Measurements from ENCODE around the gene ARL17B.
"Not testable (repeated sequence)": the region's sequence is repeated elsewhere in the genome, so short reads cannot be mapped to it uniquely, and the experiment has no call there.

The ARL17B gene

DNA sequence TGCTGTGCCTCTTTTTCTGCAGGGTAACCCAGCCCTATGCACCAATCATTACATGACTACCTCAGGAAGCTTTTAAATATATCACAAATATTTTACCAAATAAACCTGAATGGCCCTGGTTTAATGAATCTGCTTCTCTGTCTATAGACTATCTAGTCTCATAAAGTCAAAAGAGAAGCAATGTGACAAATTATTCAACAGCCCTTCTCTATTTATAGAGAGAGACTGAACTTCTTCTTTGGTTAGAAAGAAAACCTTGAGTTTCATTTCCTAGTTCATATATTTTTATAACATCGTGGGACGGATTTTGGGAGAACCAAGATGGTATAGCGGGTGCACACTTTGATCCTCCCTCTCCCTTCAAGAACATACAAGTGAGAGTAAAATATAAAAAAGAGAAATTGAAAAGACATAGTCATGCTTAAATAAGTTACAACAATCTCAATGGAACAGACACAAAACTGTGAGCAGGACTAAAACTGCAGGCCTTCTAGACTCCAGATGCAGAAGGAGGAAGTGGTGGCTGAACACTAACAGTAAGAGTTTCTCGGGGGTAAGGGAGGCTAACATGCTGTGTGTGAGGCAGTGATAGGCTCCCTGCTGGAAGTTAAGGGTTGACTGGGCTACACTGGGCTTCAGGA lies 70.5 kb downstream of the ARL17B start:
- not testable (repeated sequence) for DNase-seq (ENCODE audit: low read depth, low spot score)

DNA sequence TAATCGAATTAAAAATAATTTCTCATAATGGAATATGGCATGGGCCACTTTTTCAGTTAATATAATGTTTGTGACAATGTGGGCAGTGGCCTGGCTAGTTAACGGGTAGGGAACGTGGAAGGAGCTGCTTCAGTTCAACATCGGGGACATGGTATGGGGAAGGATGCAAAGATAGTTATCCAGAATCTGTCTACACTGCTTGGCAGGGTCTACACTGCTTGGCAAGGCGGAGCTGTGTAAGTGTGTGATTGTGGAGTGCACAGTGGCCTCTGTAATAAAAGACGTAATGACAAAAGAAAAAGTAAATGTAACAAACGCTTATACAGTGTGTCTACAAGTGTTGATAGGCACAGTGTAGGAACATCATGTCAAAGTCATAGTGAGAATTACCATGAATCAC lies 74.0 kb downstream of the ARL17B start:
- not testable (repeated sequence) for DNase-seq (ENCODE audit: low read depth, low spot score)

DNA sequence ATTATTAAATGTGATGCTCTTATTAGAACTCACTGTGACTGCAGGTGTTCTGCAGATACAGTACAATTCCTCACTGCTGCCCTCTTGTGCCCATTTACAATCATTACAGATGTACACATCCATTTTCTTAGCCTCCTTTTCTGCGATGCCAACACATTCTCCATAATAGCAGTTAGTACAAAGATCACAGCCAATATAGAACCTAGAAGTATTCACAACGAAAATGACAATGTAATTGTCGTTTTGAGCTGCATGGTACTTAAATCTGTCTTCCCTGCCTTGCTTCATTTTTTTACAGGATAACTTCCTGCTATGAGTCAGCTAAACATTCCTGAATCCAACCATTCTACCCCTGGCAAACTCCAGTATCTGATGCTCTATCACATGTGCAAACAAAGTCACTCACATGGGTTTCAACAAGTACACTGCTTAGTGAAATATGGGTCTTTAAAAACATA lies 74.8 kb downstream of the ARL17B start:
- not testable (repeated sequence) for DNase-seq (ENCODE audit: low read depth, low spot score)

DNA sequence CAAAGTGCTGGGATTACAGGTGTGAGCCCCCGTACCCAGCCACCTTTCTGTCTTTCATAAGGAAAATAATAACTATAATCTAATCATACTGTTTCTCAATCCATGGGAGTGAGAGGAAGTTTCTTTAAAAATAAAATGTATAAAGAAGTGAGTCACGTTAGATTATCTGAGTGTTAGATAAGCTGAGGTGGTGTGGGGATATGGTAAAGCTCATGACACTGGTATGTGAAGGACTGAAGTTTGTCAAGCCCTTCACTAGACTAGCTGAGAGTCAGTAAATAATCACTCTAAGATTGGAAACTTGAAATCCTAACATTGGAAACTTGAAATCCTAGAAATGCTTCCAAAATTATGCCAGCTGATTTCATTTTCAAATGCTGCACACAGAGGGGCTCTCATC lies 76.1 kb downstream of the ARL17B start:
- not testable (repeated sequence) for DNase-seq (ENCODE audit: low read depth, low spot score)

DNA sequence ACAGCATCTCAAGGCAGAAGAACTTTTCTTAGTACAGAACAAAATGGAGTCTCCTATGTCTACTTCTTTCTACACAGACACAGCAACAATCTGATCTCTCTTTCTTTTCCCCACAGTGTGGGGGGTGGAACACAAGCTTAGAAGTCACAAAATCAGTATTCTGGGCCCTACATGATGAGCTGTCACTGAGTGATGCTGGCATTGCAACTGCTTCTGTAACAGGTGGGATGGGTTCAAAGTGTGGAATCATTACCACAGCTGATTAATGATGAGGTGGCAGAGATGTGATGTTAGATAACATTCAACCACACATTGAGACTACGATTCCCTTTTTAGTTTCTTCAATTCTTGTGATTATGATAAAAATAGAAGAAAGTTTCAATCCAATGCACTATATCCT lies 77.1 kb downstream of the ARL17B start:
- DNase-seq (ENCODE audit: low read depth, low spot score): not testable (repeated sequence)

DNA sequence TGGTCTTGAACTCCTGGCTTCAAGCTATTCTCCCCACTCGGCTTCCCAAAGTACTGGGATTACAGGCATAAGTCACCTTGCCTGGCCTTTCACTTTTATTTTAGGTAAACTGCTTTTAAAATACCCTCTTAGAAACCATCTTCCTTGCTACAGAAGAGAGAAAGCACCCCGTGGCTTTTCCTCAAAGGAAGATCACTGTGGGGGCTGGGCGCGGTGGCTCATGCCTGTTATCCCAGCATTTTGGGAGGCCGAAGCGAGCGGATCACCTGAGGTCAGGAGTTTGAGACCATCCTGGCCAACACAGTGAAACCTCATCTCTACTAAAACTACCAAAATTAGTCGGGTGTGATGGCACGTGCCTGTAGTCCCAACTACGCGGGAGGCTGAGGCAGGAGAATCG lies 78.9 kb downstream of the ARL17B start:
- not testable (repeated sequence) for DNase-seq (ENCODE audit: low read depth, low spot score)

DNA sequence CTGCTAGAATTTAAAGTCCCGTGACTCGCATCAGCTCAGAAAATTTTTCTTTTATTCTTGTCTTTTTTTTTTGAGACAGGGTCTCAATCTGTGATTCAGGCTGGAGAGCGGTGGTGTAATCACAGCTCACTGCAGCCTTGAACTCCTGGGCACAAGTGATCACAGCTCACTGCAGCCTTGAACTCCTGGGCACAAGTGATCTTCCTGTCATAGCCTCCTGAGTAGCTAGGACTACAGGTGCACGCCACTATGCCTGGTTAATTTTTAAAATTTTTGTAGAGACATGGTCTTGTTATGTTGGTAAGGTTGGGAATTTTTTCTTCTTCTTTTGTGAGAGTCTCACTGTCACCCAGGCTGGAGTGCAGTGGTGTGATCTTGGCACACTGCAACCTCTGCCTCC lies 80.2 kb downstream of the ARL17B start:
- DNase-seq (ENCODE audit: low read depth, low spot score): not testable (repeated sequence)

DNA sequence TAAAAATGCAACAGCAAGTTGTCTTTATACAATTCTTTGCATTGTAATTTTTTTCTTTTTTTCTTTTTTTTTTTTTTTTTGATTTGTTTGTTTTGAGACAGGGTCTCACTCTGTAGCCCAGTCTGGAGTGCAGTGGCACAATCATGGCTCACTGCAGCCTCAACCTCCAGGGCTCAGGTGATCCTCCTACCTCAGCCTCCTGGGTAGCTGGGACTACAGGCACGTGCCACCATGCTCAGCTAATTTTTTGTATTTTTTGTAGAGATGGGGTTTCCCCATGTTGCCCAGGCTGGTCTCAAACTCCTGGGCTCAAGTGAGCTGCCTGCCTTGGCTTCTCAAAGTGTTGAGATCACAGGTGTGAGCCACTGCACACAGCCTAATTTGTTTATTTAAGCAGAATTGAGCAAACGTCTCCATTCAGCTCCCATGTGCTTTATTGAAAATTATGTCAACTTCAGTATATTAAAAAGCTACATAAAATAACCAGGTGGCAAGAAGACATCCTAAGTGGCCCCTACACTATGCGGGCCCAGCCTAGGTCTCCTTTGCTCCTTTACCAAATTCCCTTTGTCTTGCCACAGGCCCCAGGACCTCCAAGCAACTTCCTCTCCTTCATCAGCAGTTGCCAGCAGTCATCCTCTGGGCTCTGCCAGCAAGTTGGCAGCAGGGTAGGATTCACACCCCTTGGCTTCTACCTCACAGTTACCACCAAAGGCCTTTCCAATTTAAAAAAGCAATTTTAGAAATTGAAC lies 84.7 kb downstream of the ARL17B start:
- not testable (repeated sequence) for DNase-seq (ENCODE audit: low read depth, low spot score)

DNA sequence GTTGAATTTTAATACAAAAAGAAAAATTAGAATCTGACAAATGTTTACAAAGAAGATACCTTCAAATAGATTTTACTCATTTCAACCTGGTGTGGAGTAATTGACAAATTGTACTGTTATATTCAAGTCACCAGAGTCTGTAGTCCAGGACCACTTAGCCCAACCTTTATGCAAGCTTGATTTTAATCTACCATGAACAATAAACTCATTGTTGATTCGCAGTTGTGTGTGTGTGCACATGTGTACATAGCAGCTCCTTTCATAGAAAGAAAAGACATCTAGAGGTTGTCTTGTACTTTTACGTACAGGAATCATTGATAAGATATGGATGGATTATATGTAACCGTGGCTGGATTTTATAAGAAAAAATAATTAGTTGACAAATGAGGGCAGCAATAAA lies 87.3 kb downstream of the ARL17B start:
- DNase-seq (ENCODE audit: low read depth, low spot score): no peak

DNA sequence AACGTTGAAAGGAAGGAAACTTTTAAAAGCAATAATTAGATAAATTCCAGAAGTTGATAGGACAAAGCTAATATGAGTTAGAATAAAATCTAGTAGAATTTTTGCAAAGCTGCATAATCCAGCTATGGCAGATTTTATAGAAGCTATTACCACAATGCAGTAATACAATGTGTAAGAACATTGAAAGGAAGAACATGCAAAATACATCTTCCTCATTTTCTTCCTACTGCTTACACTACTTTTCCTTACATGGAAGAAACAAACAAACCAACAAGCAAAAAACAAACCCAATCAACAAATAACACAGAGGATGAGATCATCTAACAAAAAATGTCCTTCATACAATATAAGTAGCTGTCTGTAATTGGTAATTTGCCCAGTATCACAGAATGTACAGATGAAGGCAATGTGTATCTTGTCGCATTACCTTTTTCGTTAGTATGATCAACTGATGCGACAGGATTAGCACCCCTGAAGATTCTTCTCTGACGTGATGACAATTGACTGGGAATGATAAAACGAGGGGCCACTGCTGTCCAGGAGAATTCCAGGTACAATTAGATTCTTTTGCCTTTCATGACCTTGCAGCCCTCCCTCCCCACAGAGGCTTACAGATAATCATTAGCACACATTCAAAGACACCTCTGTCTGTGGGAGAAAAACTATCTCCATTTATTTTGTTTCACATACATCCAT lies 87.9 kb downstream of the ARL17B start:
- no peak for DNase-seq (ENCODE audit: low read depth, low spot score)

DNA sequence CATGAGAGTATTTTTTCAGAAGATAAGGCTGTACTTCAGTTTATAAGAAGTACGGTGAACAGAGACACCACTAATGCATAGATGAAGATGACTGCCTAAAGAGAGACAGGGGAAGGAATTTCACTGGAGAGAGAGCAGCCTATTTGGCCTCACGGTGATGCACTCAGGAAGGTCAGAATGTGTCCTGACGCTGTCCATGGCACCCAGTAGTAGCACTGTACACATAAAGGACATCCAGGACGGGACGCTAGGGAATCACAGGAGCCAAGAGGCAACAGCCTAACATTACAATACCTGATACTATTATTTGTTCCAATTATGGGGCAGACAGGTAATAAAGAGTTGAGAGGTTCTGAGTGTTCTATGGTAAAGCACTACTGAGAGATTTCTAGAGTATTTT lies 91.5 kb downstream of the ARL17B start:
- no peak for DNase-seq (ENCODE audit: low read depth, low spot score)

DNA sequence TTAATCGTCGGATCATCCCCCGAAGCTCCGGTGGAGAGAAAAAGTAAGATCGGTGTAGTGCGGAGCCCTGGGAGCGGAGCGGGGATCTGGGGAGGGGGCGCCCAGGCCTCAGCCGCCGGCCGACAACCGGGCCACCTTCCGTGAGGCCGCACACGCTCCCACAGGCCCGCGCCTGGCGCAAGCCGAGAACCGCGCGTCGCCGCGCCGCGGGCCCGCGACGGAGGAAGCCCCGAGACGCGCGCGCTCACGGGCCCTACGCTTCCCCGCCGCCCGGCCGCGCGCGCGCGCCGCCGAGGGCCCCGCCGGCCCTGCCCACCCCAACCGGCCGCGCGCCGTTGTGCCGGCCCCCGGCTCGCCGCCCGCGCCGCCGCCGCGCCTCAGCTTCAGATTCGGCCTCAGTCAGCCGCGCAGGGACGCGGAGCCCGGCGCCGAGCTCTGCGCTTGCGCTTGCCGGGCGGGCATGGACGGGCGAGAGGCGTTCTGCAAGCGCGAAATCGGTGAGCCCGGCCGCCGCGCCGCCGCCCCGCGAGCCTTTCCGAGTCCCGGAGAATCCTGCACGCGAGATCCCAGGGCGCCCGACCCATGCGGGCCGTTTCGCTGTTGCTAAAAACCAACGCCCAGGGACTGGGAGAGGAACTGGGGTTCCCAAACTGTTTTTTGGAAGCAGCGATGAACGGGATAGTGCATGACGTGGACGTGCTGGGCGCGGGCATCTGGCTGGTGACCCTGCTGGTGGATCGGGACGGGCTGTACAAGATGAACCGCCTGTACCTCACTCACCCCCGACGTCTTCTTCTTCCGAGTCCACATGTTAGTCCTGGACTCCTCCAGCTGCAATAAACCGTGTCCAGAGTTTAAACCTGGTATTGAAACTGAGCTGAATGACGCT lies 94.7 kb downstream of the ARL17B start:
- DNase-seq (ENCODE audit: low read depth, low spot score): peak; percentile 44

DNA sequence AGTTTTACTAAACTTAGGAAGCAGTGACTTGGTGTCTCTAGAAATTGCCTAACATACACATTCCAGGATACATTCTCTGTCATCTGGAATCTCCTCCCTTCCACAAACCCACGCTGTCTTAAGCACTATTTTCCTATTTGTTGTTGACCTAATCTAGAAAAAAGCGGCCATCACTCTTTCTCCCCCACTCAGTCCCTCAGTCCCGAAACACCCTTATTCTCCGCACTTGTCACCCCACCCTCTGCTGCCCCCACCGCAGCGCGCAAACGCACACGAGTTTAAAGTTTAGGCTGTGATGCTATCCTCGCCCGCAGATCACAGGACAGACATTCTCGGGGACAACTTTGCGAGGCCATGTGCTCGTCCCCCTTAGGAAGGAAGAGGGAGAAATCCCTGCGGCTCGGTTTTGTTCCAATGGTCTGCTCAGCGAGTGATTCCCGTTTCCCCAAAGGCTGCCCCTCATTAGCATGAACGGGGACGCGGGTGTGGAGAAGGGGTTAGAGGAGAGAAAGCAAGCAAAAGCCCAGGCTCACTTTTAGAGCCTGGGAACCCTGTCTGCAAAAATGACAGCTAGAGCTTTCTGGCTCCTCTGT lies 95.4 kb downstream of the ARL17B start:
- DNase-seq (ENCODE audit: low read depth, low spot score): not testable (repeated sequence)

DNA sequence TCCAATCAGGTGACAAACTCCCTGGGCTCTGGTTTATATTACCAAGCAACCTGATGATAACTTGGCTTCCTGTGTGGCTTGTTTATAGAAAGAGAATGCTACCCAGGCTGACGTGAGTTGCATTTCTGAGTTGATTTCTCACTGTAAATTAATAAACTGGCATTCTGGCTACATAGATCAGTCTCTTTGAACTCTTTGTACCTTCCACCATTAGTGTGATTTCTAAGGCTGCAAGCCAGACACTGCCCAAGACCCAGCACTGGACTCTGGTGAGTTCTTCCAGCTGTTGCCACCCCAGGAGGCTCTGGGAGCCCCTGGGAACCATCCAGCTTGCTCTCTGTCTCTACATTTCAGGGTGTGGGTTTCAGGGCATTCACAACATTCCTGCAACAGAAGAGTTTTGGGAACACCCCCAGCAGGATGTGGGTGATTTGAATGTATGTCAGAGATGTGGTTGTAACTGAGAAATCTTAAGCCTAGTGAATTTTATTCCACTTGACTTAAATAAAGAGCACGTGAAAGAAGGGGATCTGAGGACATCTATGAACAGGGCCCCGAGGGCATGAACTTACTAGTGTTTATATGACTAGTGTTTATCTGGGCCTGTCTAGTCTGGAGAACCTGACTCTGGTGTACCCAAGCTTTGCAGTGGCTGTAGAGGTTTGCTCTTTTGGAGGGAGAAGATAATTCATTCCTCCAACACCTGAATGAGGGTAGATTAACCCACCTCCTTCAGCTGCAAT lies 96.9 kb downstream of the ARL17B start:
- no peak for DNase-seq (ENCODE audit: low read depth, low spot score)

DNA sequence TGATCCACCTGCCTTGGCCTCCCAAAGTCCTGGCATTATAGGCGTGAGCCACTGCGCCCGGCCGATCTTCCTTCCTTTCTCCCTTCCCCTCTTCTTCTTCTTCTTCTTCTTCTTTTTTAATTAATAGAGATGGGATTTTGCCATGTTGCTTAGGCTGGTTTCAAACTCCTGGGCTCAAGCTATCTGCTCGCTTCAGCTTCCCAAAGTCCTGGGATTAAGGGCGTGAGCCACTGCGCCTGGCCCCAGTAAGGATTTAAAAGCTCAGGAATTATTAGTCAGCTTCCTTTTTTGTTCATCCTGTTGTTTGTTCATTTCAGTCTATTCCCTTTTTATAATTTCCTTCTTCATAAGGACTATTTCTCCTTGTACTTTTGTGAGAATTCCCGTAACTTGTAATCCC lies 99.3 kb downstream of the ARL17B start:
- no peak for DNase-seq (ENCODE audit: low read depth, low spot score)

DNA sequence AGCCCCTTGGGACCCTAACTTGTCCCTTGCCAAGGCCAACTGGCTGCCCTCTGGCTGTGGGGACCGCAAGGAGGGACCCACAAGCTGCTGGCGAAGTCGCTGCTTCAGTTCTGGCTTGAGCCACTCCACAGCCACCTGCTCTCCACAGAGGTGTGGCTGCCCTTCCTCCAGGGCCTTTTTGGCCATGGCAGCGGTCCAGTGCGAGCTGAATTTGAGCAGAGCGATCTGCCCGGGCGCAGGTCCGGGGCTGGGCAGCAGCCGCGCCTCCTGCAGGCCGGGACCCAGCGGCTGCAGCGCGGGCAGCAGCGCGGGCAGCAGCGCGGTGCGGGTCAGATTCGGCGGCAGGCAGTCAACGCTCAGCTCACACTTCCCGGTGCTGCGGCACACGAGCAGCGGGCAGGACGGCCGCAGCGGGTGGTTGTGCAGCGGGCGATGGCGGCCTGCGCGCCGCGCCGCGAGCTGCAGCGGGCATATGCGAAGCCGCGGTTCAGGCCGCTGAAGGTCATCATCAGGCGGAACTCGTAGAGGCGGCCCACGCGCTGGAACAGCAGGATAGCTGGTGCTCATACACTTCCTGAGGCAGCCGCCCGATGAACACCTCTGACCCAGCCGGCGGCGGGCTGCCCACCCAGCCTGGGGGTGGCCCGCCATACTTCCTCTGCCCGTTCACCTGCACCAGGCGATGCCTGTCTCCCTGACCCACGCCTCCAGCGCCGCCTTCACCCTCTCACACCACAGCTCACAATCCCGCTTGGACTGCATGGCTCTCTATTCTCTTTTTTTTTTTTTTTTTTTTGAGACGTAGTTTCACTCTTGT lies 101.5 kb downstream of the ARL17B start:
- not testable (repeated sequence) for DNase-seq (ENCODE audit: low read depth, low spot score)

DNA sequence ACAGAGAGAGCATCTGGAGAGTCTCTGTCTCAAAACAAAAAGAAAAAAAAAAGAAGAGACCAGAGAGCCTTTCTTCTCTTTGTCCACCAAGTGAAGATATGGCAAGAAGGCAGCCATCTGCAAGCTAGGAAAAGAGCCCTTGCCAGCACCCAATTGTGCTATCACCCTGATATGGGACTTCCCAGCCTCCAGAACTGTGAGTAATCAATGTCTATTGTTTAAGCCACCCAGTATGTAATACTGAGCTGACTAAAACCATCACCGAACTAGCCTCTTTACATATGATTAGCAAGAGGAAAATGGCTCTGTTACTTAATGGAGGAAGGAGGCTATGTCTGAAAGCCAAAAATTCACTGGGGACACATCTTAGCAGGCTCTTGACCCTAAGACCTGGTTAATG lies 105.2 kb downstream of the ARL17B start:
- not testable (repeated sequence) for DNase-seq (ENCODE audit: low read depth, low spot score)

DNA sequence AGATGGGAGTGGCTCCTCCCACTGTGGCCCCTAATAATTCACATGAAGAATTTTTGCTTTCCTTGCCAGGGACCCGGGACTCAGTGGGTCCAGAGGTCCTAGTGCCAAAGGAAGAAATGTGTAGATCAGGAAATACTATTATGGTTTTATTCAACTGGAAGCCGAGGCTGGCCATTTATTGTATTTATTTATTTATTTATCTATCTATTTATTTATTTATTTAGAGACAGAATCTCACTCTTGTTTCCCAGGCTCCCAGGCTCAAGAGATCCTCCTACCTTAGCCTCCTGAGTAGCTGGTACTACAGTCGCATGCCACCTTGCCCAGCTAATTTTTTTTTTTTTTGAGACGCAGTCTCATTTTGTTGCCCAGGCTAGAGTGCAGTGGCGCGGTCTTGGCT lies 107.4 kb downstream of the ARL17B start:
- DNase-seq (ENCODE audit: low read depth, low spot score): not testable (repeated sequence)

DNA sequence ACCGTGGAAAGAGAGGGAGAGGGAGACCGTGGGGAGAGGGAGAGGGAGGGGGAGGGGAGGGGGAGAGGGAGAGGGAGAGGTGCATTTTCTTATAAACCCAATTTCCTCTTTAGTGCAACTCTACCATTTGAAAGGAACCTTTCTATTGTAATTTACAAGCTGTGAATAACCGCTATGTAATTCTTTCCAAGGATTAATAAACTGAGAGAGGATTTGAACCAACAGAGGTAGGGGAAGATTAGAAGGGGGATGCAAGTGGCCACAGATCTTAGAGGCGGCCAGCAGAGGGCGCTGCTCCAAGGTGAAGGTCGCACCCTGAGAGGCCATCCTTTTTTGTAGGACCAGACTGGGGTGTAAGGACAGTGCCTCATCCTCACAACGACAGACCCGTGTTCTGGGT lies 107.8 kb downstream of the ARL17B start:
- not testable (repeated sequence) for DNase-seq (ENCODE audit: low read depth, low spot score)

DNA sequence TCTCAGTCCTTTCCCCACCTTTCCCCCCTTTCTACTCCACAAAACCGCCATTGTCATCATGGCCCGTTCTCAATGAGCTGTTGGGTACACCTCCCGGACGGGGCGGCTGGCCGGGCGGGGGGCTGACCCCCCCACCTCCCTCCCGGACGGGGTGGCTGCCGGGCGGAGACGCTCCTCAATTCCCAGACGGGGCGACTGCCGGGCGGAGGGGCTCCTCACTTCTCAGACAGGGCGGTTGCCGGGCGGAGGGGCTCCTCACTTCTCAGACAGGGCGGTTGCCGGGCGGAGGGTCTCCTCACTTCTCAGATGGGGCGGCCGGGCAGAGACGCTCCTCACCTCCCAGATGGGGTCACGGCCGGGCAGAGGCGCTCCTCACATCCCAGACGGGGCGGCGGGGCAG lies 108.8 kb downstream of the ARL17B start:
- DNase-seq (ENCODE audit: low read depth, low spot score): not testable (repeated sequence)
